Measurements from ENCODE around the gene SREBF2. TPM values are rescaled to one million over a fixed set of nuclear protein-coding genes. Genes with fewer than 3 reads are reported as not detected.

Gene SREBF2
- total and polyA plus RNA-seq, 2 of the 8 experiments (the other 6 are each of a cell fraction or from before 2014, with no cell fraction given) = 125 to 144 TPM

GRCh38 chr22:41925783-41926460 lies 93.0 kb downstream of the SREBF2 start (continued):
- TF ChIP-seq USF2 (IDR thresholded peaks at IDR 0.05; ENCODE audit: low read length) = no peak
- TF ChIP-seq JUND (IDR thresholded peaks at IDR 0.05; ENCODE audit: low read length) = no peak
- TF ChIP-seq SIRT6 (IDR thresholded peaks at IDR 0.05; ENCODE audit: low read length) = no peak
- TF ChIP-seq, protein P1, sequence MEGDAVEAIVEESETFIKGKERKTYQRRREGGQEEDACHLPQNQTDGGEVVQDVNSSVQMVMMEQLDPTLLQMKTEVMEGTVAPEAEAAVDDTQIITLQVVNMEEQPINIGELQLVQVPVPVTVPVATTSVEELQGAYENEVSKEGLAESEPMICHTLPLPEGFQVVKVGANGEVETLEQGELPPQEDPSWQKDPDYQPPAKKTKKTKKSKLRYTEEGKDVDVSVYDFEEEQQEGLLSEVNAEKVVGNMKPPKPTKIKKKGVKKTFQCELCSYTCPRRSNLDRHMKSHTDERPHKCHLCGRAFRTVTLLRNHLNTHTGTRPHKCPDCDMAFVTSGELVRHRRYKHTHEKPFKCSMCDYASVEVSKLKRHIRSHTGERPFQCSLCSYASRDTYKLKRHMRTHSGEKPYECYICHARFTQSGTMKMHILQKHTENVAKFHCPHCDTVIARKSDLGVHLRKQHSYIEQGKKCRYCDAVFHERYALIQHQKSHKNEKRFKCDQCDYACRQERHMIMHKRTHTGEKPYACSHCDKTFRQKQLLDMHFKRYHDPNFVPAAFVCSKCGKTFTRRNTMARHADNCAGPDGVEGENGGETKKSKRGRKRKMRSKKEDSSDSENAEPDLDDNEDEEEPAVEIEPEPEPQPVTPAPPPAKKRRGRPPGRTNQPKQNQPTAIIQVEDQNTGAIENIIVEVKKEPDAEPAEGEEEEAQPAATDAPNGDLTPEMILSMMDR (IDR thresholded peaks at IDR 0.05; ENCODE audit: control extremely low read depth in 1 of 3, insufficient read depth in 1 of 3, low read depth in 1 of 3, low read length in 3 of 3) = peak; percentile 90 to 93 (median 91)
- TF ChIP-seq KDM5A (IDR thresholded peaks at IDR 0.05; ENCODE audit: low read length) = no peak
- TF ChIP-seq TCF12 (IDR thresholded peaks at IDR 0.05; ENCODE audit: low read depth, low read length) = no peak
- no peak for TF ChIP-seq NRF1 (IDR thresholded peaks at IDR 0.05; ENCODE audit: low read depth, low read length)
- no peak for TF ChIP-seq CBX8 (IDR thresholded peaks at IDR 0.05; ENCODE audit: borderline replicate concordance, low read depth, low read length)
- no peak for TF ChIP-seq CEBPB (IDR thresholded peaks at IDR 0.05; ENCODE audit: low read depth, low read length)
- peak; percentile 19 for TF ChIP-seq NANOG (IDR thresholded peaks at IDR 0.05; ENCODE audit: insufficient read depth, low read depth, low read length, poor library complexity, severe bottlenecking)
- TF ChIP-seq SAP30 (IDR thresholded peaks at IDR 0.05; ENCODE audit: insufficient read depth, insufficient replicate concordance, low read length) = no peak
- no peak for TF ChIP-seq EP300 (IDR thresholded peaks at IDR 0.05; ENCODE audit: borderline replicate concordance in 1 of 2, low read depth in 2 of 2, low read length in 2 of 2)
- TF ChIP-seq TAF1 (IDR thresholded peaks at IDR 0.05; ENCODE audit: low read depth, low read length) = no peak
- TF ChIP-seq CTBP2 (IDR thresholded peaks at IDR 0.05; ENCODE audit: borderline replicate concordance, insufficient read depth, insufficient read length, low read length) = peak; percentile 15
- TF ChIP-seq EZH2 (IDR thresholded peaks at IDR 0.05; ENCODE audit: low read depth, low read length, severe bottlenecking) = peak; percentile 54
- TF ChIP-seq MAFK (IDR thresholded peaks at IDR 0.05; ENCODE audit: low read depth, low read length) = no peak
- TF ChIP-seq, protein P2, sequence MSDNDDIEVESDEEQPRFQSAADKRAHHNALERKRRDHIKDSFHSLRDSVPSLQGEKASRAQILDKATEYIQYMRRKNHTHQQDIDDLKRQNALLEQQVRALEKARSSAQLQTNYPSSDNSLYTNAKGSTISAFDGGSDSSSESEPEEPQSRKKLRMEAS (IDR thresholded peaks at IDR 0.05) = no peak
- no peak for TF ChIP-seq POLR2AphosphoS5 (IDR thresholded peaks at IDR 0.05; ENCODE audit: low read depth, low read length)
- no peak for TF ChIP-seq HDAC2 (IDR thresholded peaks at IDR 0.05; ENCODE audit: borderline replicate concordance in 1 of 2, low read depth in 2 of 2, low read length in 2 of 2)
- no peak for TF ChIP-seq TEAD4 (IDR thresholded peaks at IDR 0.05; ENCODE audit: low read depth, low read length)

Data from H1 (cell line).